NOMO-1 (cell line): ENCODE results near the gene SUCO.
"Not testable (repeated sequence)": the region's sequence is repeated elsewhere in the genome, so short reads cannot be mapped to it uniquely, and the experiment has no call there.

Experiments
- DNase-seq, 2 experiments: peaks; one replicate each; lab custom pipeline; 2025; ENCODE audit not compliant: unreplicated experiment in 2 of 2; lab: John Stamatoyannopoulos, UW

SUCO gene

GRCh38 chr1:172554915-172555314 lies 22.0 kb downstream of the SUCO start:
- DNase-seq: no peak

GRCh38 chr1:172556461-172556860 lies 23.5 kb downstream of the SUCO start:
- DNase-seq: no peak

- no peak for DNase-seq
Measured at GRCh38 chr1:172557270-172557669, 24.3 kb downstream of the SUCO start.

- DNase-seq: no peak
Measured at GRCh38 chr1:172559572-172560210, 26.7 kb downstream of the SUCO start.

GRCh38 chr1:172561252-172561651 lies 28.3 kb downstream of the SUCO start:
- DNase-seq: no peak

- DNase-seq: no peak
Measured at GRCh38 chr1:172566196-172566997, 33.4 kb downstream of the SUCO start.

GRCh38 chr1:172567720-172568119 lies 34.8 kb downstream of the SUCO start:
- no peak for DNase-seq

GRCh38 chr1:172574080-172574479 lies 41.1 kb downstream of the SUCO start:
- DNase-seq: no peak

- peak; percentile 32 to 66 for DNase-seq
Measured at GRCh38 chr1:172578586-172578985, 45.6 kb downstream of the SUCO start.

- DNase-seq: no peak
Measured at GRCh38 chr1:172581273-172581672, 48.3 kb downstream of the SUCO start.

- DNase-seq: no peak
Measured at GRCh38 chr1:172581779-172582178, 48.8 kb downstream of the SUCO start.

- DNase-seq: peak in 1 of 2 experiments; percentile 22
Measured at GRCh38 chr1:172582889-172583288, 49.9 kb downstream of the SUCO start.

- DNase-seq: peak in 1 of 2 experiments; percentile 10
Measured at GRCh38 chr1:172585348-172585747, 52.4 kb downstream of the SUCO start.

GRCh38 chr1:172585861-172586260 lies 52.9 kb downstream of the SUCO start:
- no peak for DNase-seq

- DNase-seq: peak in 1 of 2 experiments; percentile 62
Measured at GRCh38 chr1:172588296-172589291, 55.6 kb downstream of the SUCO start.

- no peak for DNase-seq
Measured at GRCh38 chr1:172589553-172589952, 56.6 kb downstream of the SUCO start.

GRCh38 chr1:172591429-172591828 lies 58.5 kb downstream of the SUCO start:
- DNase-seq: not testable (repeated sequence)

- DNase-seq: not testable (repeated sequence)
Measured at GRCh38 chr1:172595066-172595465, 62.1 kb downstream of the SUCO start.

GRCh38 chr1:172596782-172597181 lies 63.8 kb downstream of the SUCO start:
- DNase-seq: not testable (repeated sequence)

GRCh38 chr1:172599912-172600311 lies 67.0 kb downstream of the SUCO start:
- DNase-seq: no peak

- no peak for DNase-seq
Measured at GRCh38 chr1:172600615-172601014, 67.7 kb downstream of the SUCO start.
